Stimulated activated CD4-positive, alpha-beta T cell treated with anti-CD3 and anti-CD28 coated beads, Interleukin-2, amount 100 ng/mL, for 48 hours (primary cell): Measurements from ENCODE around the gene MICB.
A peak's percentile ranks its signal among the peaks of the same experiment; 100 is the strongest.
"Not testable (repeated sequence)": the region's sequence is repeated elsewhere in the genome, so short reads cannot be mapped to it uniquely, and the experiment has no call there.

ENCODE experiments used
- DNase-seq, 2 donors: peaks; one replicate each; pipeline ENCODE4 v3.0.0-alpha.2; 2020

Gene MICB

GRCh38 chr6:31476515-31477139, 21.3 kb upstream of the MICB start:
- no peak for DNase-seq

- no peak for DNase-seq
Measured at GRCh38 chr6:31477521-31477920, 20.4 kb upstream of the MICB start.

- DNase-seq = no peak
Measured at GRCh38 chr6:31478186-31478950, 19.6 kb upstream of the MICB start.

GRCh38 chr6:31479151-31479932, 18.6 kb upstream of the MICB start:
- no peak for DNase-seq

GRCh38 chr6:31479933-31480535, 17.9 kb upstream of the MICB start:
- DNase-seq = no peak

GRCh38 chr6:31480574-31480973, 17.4 kb upstream of the MICB start:
- no peak for DNase-seq

GRCh38 chr6:31483392-31483791, 14.6 kb upstream of the MICB start:
- DNase-seq = no peak

GRCh38 chr6:31485055-31485454, 12.9 kb upstream of the MICB start:
- no peak for DNase-seq

- DNase-seq = not testable (repeated sequence)
Measured at GRCh38 chr6:31486065-31486837, 11.7 kb upstream of the MICB start.

- not testable (repeated sequence) for DNase-seq
Measured at GRCh38 chr6:31487674-31488073, 10.3 kb upstream of the MICB start.

- DNase-seq = no peak
Measured at GRCh38 chr6:31489086-31489485, 8.9 kb upstream of the MICB start.

- no peak for DNase-seq
Measured at GRCh38 chr6:31490115-31490873, 7.7 kb upstream of the MICB start.

GRCh38 chr6:31493550-31493874, 4.4 kb upstream of the MICB start:
- not testable (repeated sequence) for DNase-seq

GRCh38 chr6:31493875-31494694, 3.9 kb upstream of the MICB start:
- peak; percentile 77 to 86 for DNase-seq

GRCh38 chr6:31495580-31495979, 2.4 kb upstream of the MICB start:
- DNase-seq = no peak

GRCh38 chr6:31496826-31497225, 1.1 kb upstream of the MICB start:
- not testable (repeated sequence) for DNase-seq

GRCh38 chr6:31498748-31499147, 803 bp downstream of the MICB start:
- DNase-seq = no peak

GRCh38 chr6:31499648-31500047, 1.7 kb downstream of the MICB start:
- DNase-seq = not testable (repeated sequence)

- DNase-seq = no peak
Measured at GRCh38 chr6:31502586-31502985, 4.6 kb downstream of the MICB start.

- DNase-seq = not testable (repeated sequence)
Measured at GRCh38 chr6:31509036-31509435, 11.1 kb downstream of the MICB start.

GRCh38 chr6:31510007-31510406, 12.1 kb downstream of the MICB start:
- DNase-seq = no peak
